H9 (cell line): ENCODE results near the gene TMEM244. TPM values are rescaled to one million over a fixed set of nuclear protein-coding genes. Genes with fewer than 3 reads are reported as not detected.

Experiments used
- DNase-seq: peaks from one replicate; pipeline ENCODE4 v3.0.0-alpha.2; 2017
- H2AFZ ChIP-seq: one replicate; pipeline ENCODE4 v1.6.1; 2013; ENCODE audit warnings: mild to moderate bottlenecking, low read length, control low read depth, moderate library complexity
- H2AK5ac ChIP-seq: 2 replicates; pipeline ENCODE4 v1.6.1; 2013; ENCODE audit warnings: low read length, control low read depth, mixed read lengths; ENCODE audit not compliant: insufficient read length
- H2BK120ac ChIP-seq: one replicate; pipeline ENCODE4 v1.6.1; 2013; ENCODE audit warnings: low read depth, mild to moderate bottlenecking, low read length, control low read depth, inconsistent platforms; ENCODE audit not compliant: poor library complexity, severe bottlenecking
- H2BK12ac ChIP-seq: 2 replicates; pipeline ENCODE4 v1.6.1; 2013; ENCODE audit warnings: low read length, control low read depth, mixed read lengths, low read depth; ENCODE audit not compliant: insufficient read length
- H2BK15ac ChIP-seq: 2 replicates; pipeline ENCODE4 v1.6.1; 2013; ENCODE audit warnings: low read depth, low read length, control low read depth
- H2BK20ac ChIP-seq: one replicate; pipeline ENCODE4 v1.6.1; 2013; ENCODE audit warnings: low read depth, mild to moderate bottlenecking, low read length, control low read depth, inconsistent platforms; ENCODE audit not compliant: poor library complexity, severe bottlenecking
- H2BK5ac ChIP-seq: 2 replicates; pipeline ENCODE4 v1.6.1; 2013; ENCODE audit warnings: low read length, control low read depth, mixed read lengths; ENCODE audit not compliant: insufficient read length
- H3K14ac ChIP-seq: 2 replicates; pipeline ENCODE4 v1.6.1; 2013; ENCODE audit warnings: low read length, control low read depth; ENCODE audit not compliant: insufficient read depth
- H3K18ac ChIP-seq: 2 replicates; pipeline ENCODE4 v1.6.1; 2013; ENCODE audit warnings: low read depth, mild to moderate bottlenecking, mixed read lengths, low read length, control low read depth; ENCODE audit not compliant: insufficient read length
- H3K23ac ChIP-seq: 2 replicates; pipeline ENCODE4 v1.6.1; 2013; ENCODE audit warnings: low read length, control low read depth, mixed read lengths, low read depth; ENCODE audit not compliant: insufficient read length
- H3K23me2 ChIP-seq: 2 replicates; pipeline ENCODE4 v1.6.1; 2013; ENCODE audit warnings: low read depth, mild to moderate bottlenecking, mixed read lengths, low read length, control low read depth; ENCODE audit not compliant: insufficient read length, poor library complexity, severe bottlenecking
- H3K27ac ChIP-seq: 2 replicates; pipeline ENCODE4 v1.5.1; 2013; ENCODE audit warnings: low read length, control low read depth, mixed read lengths, low read depth; ENCODE audit not compliant: insufficient read length
- H3K27me3 ChIP-seq: 2 replicates; pipeline ENCODE4 v1.6.1; 2013; ENCODE audit warnings: low read length, control low read depth, inconsistent platforms; ENCODE audit not compliant: insufficient read depth
- H3K4ac ChIP-seq: 2 replicates; pipeline ENCODE4 v1.6.1; 2013; ENCODE audit warnings: low read depth, mild to moderate bottlenecking, control low read depth, inconsistent platforms, low read length, moderate library complexity
- H3K4me1 ChIP-seq: 2 replicates; pipeline ENCODE4 v1.6.1; 2013; ENCODE audit warnings: low read length, control low read depth, inconsistent platforms; ENCODE audit not compliant: insufficient read depth
- H3K4me2 ChIP-seq: 2 replicates; pipeline ENCODE4 v1.6.1; 2013; ENCODE audit warnings: low read length, control low read depth, mixed read lengths; ENCODE audit not compliant: insufficient read length, insufficient read depth
- H3K56ac ChIP-seq: 2 replicates; pipeline ENCODE4 v1.6.1; 2013; ENCODE audit warnings: low read depth, mild to moderate bottlenecking, mixed read lengths, low read length, control low read depth; ENCODE audit not compliant: insufficient read length
- H3K79me1 ChIP-seq: 2 replicates; pipeline ENCODE4 v1.6.1; 2013; ENCODE audit warnings: low read depth, mild to moderate bottlenecking, moderate library complexity, low read length, control low read depth, inconsistent platforms; ENCODE audit not compliant: insufficient read depth, poor library complexity, severe bottlenecking
- H3K79me2 ChIP-seq: 2 replicates; pipeline ENCODE4 v1.6.1; 2013; ENCODE audit warnings: low read length, control low read depth, inconsistent platforms; ENCODE audit not compliant: insufficient read depth
- H3K9ac ChIP-seq: 2 replicates; pipeline ENCODE4 v1.6.1; 2013; ENCODE audit warnings: low read length, control low read depth, mixed read lengths; ENCODE audit not compliant: insufficient read length; ENCODE audit errors: extremely low read depth
- H3K9me3 ChIP-seq: one replicate; pipeline ENCODE4 v1.6.1; 2013; ENCODE audit warnings: low read depth, low read length, inconsistent platforms; ENCODE audit not compliant: control insufficient read depth
- H3T11ph ChIP-seq: one replicate; pipeline ENCODE4 v1.6.1; 2013; ENCODE audit warnings: mild to moderate bottlenecking, low read length, control low read depth, inconsistent platforms
- H4K20me1 ChIP-seq: one replicate; pipeline ENCODE4 v1.6.1; 2013; ENCODE audit not compliant: control insufficient read depth, insufficient read length, insufficient read depth
- H4K5ac ChIP-seq: 2 replicates; pipeline ENCODE4 v1.6.1; 2013; ENCODE audit warnings: low read depth, mild to moderate bottlenecking, mixed read lengths, low read length, control low read depth; ENCODE audit not compliant: insufficient read length
- H4K8ac ChIP-seq: replicated peaks from 2 replicates; pipeline ENCODE4 v1.6.1; 2013; ENCODE audit warnings: low read length, control low read depth, mixed read lengths, low read depth; ENCODE audit not compliant: insufficient read length
- H4K91ac ChIP-seq: 2 replicates; pipeline ENCODE4 v1.6.1; 2013; ENCODE audit warnings: low read depth, mild to moderate bottlenecking, moderate library complexity, mixed read lengths, low read length, control low read depth; ENCODE audit not compliant: insufficient read length
- H3K27ac Mint-ChIP-seq, 3 experiments: 2 replicates in 2 of 3; 3 replicates in 1 of 3; pipeline ENCODE4 v1.8.0; 2020 to 2021; ENCODE audit warnings: mixed read lengths in 3 of 3, mild to moderate bottlenecking in 1 of 3, moderate library complexity in 1 of 3
- H3K27me3 Mint-ChIP-seq: 2 replicates; pipeline ENCODE4 v1.8.0; 2021; ENCODE audit warnings: low read depth, mild to moderate bottlenecking, moderate library complexity, mixed read lengths
- H3K36me3 Mint-ChIP-seq, 3 experiments: 2 replicates in 2 of 3; 3 replicates in 1 of 3; pipeline ENCODE4 v1.8.0; 2020 to 2021; ENCODE audit warnings: low read depth in 3 of 3, mixed read lengths in 3 of 3; ENCODE audit not compliant: insufficient read depth in 1 of 3
- H3K4me1 Mint-ChIP-seq, 2 experiments: 2 replicates each; pipeline ENCODE4 v1.8.0; 2020; ENCODE audit warnings: mixed read lengths in 2 of 2
- H3K4me3 Mint-ChIP-seq, 2 experiments: 2 replicates in 1 of 2; 3 replicates in 1 of 2; pipeline ENCODE4 v1.8.0; 2020 to 2021; ENCODE audit warnings: mild to moderate bottlenecking in 2 of 2, mixed read lengths in 2 of 2, moderate library complexity in 1 of 2
- H3K9me3 Mint-ChIP-seq, 2 experiments: 2 replicates in 1 of 2; 3 replicates in 1 of 2; pipeline ENCODE4 v1.8.0; 2020; ENCODE audit warnings: mild to moderate bottlenecking in 2 of 2, mixed read lengths in 2 of 2, moderate library complexity in 1 of 2
- WGBS: extraction: QIAGEN DNeasy Blood & Tissue Kit; methylation state at CpG from one replicate; pipeline ENCODE4 v1.1.7; 2013; ENCODE audit warnings: missing lambda C conversion rate, low lambda C conversion rate, mixed read lengths; ENCODE audit not compliant: insufficient read length; ENCODE audit errors: extremely low coverage; 5-methylcytosine and 5-hydroxymethylcytosine counted together
- total RNA-seq: library from RNA; stranded (reverse); gene quantifications from 2 replicates; pipeline ENCODE4 v1.2.1, GENCODE V29; 2021
- TF ChIP-seq, protein P1 (sequence below): fragments of 200-600 bp; sonication (generic); conservative IDR thresholded peaks from 3 replicates; pipeline ENCODE4 v1.8.0; 2021; ENCODE audit warnings: antibody characterized with exemption, mild to moderate bottlenecking

TMEM244 gene
- total RNA-seq, 1 experiment from 2014 or later: not detected

DNA sequence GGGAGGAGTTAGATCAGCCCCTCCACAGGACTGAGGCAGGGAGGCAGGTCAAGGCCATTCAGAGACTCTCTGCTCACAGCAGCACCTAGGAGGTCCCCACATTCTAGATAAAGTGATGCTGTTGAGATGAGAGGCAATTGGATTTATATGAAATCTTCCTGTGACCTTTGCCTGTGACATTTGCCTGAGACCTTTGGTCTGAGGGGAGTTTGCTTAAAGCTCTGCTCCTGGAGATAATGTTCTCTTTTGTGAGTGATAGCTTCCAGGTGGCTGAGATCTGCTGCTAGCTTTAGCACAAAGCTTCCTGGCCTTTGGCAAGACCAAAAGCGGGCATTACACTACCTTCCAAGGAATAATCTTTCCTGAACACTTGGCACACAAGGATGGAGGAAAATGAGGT, 43.3 kb downstream of the TMEM244 start:
- H3K23me2 ChIP-seq: no peaks in the 10 kb centered on the region
- no peak overlapping the region for H2BK120ac ChIP-seq
- H2BK12ac ChIP-seq: no peak overlapping the region
- H3K4me1 Mint-ChIP-seq: no peaks in the 10 kb centered on the region
- TF ChIP-seq, protein P1, sequence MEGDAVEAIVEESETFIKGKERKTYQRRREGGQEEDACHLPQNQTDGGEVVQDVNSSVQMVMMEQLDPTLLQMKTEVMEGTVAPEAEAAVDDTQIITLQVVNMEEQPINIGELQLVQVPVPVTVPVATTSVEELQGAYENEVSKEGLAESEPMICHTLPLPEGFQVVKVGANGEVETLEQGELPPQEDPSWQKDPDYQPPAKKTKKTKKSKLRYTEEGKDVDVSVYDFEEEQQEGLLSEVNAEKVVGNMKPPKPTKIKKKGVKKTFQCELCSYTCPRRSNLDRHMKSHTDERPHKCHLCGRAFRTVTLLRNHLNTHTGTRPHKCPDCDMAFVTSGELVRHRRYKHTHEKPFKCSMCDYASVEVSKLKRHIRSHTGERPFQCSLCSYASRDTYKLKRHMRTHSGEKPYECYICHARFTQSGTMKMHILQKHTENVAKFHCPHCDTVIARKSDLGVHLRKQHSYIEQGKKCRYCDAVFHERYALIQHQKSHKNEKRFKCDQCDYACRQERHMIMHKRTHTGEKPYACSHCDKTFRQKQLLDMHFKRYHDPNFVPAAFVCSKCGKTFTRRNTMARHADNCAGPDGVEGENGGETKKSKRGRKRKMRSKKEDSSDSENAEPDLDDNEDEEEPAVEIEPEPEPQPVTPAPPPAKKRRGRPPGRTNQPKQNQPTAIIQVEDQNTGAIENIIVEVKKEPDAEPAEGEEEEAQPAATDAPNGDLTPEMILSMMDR: no peak
- no peaks in the 10 kb centered on the region for H4K20me1 ChIP-seq
- H2AFZ ChIP-seq: no peak overlapping the region
- H2BK20ac ChIP-seq: no peak overlapping the region
- H3K27ac ChIP-seq: no peak overlapping the region
- H3K9ac ChIP-seq: no peak overlapping the region
- H3K27me3 Mint-ChIP-seq: no peaks in the 10 kb centered on the region
- H4K8ac ChIP-seq: no peak overlapping the region
- no peak overlapping the region for H2BK15ac ChIP-seq
- H3K27ac Mint-ChIP-seq: no peak overlapping the region
- H4K91ac ChIP-seq: no peak overlapping the region
- H3K18ac ChIP-seq: no peak overlapping the region
- H2BK5ac ChIP-seq: no peak overlapping the region
- no peak overlapping the region for H3K4me3 Mint-ChIP-seq
- no CpG with 5 or more reads among the region's 1 CpG for WGBS
- H3K4me1 ChIP-seq: no peaks in the 10 kb centered on the region
- no peaks in the 10 kb centered on the region for H3K79me1 ChIP-seq
- H3K56ac ChIP-seq: no peak overlapping the region
- H2AK5ac ChIP-seq: no peak overlapping the region
- H3T11ph ChIP-seq: no peak overlapping the region
- no peaks in the 10 kb centered on the region for H3K9me3 Mint-ChIP-seq
- H3K23ac ChIP-seq: no peak overlapping the region
- no peak for DNase-seq
- H3K36me3 Mint-ChIP-seq: no peaks in the 10 kb centered on the region
- H3K4ac ChIP-seq: no peak overlapping the region
- H4K5ac ChIP-seq: no peak overlapping the region
- H3K27me3 ChIP-seq: no peaks in the 10 kb centered on the region
- H3K9me3 ChIP-seq: no peaks in the 10 kb centered on the region
- no peak overlapping the region for H3K4me2 ChIP-seq
- no peaks in the 10 kb centered on the region for H3K79me2 ChIP-seq
- no peak overlapping the region for H3K14ac ChIP-seq
